HAP-1 (cell line): ENCODE data around the gene PLA2G4C.

Source experiments
- DNase-seq, 2 experiments: peaks; one replicate each; pipeline ENCODE4 v3.0.0-alpha.2; 2016 to 2020; ENCODE audit warnings: low spot score in 2 of 2
- H3K27me3 ChIP-seq: fragments of 250-450 bp; sonication (Bioruptor Pico); 2 replicates; pipeline ENCODE4 v1.5.1; 2020; ENCODE audit warnings: low read depth, mild to moderate bottlenecking, moderate library complexity
- H3K36me3 ChIP-seq: fragments of 250-450 bp; sonication (Bioruptor Pico); replicated peaks from 2 replicates; pipeline ENCODE4 v1.5.1; 2020; ENCODE audit warnings: mild to moderate bottlenecking
- H3K4me1 ChIP-seq: fragments of 250-450 bp; sonication (Bioruptor Pico); 2 replicates; pipeline ENCODE4 v1.5.1; 2020; ENCODE audit warnings: mild to moderate bottlenecking
- H3K4me3 ChIP-seq: fragments of 250-450 bp; sonication (Bioruptor Pico); 2 replicates; pipeline ENCODE4 v1.5.1; 2020; ENCODE audit warnings: mild to moderate bottlenecking, moderate library complexity
- H3K9me3 ChIP-seq: fragments of 250-450 bp; sonication (Bioruptor Pico); 2 replicates; pipeline ENCODE4 v1.5.1; 2020; ENCODE audit warnings: mild to moderate bottlenecking, moderate library complexity
- in situ Hi-C: fragments of 300-500 bp; cut with MboI; formaldehyde crosslinking; loops from 3 replicates; pipeline ENCODE4 v1.14.3; 2020; ENCODE audit warnings: low sequenced_read_pairs, inconsistent platforms, mixed read lengths

Gene PLA2G4C

GRCh38 chr19:48110350-48110966, at the start of gene PLA2G4C:
PLA2G4C (minus strand) TSS chr19:48110817; CDS start chr19:48106529, 4,288 bp downstream.
- Histone ChIP-seq H3K4me3 (peak within 1 kb of the TSS; percentile 30), H3K9me3 (no peaks in the 10 kb centered on the region), H3K4me1 (peaks cover 12% of the 10 kb centered on the region), H3K27me3 (no peaks in the 10 kb centered on the region), H3K36me3 (peaks cover 7% of the 10 kb centered on the region)
- in situ Hi-C loops = no loop called here
- DNase-seq = peak; percentile 73 to 93

DNA sequence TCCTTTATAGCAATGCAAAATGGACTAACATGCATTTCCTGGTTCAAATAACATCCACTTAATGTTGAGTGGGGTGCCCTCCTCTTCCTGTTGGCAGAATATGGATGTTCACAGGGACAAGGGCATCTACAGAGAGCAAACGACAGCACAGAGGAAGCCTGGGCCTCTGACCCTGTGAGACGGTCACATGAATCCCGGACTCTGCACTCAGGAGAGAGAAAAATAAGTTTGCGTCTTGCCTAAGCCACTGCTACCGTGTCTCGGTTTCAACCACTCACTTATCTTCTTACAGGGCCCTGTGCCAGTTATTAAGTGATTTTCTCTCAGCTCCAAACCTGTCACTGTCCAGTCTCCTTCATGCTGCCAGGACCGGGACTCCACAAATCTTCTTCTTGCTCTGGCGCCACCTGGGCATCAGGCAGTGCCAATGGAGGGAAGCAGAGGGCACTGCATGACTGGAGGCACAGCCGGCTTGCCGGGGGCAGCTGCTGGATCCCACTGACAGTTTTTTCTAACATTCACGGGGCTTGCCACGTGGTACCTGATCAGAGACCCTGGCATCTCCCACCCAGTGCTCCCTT, 47.7 kb upstream of the PLA2G4C start:
- DNase-seq = no peak
- Histone ChIP-seq H3K9me3 (no peaks in the 10 kb centered on the region), H3K27me3 (no peaks in the 10 kb centered on the region), H3K4me3 (no peak overlapping the region), H3K36me3 (peaks cover 34% of the 10 kb centered on the region), H3K4me1 (no peaks in the 10 kb centered on the region)
- in situ Hi-C loops = no loop called here

DNA sequence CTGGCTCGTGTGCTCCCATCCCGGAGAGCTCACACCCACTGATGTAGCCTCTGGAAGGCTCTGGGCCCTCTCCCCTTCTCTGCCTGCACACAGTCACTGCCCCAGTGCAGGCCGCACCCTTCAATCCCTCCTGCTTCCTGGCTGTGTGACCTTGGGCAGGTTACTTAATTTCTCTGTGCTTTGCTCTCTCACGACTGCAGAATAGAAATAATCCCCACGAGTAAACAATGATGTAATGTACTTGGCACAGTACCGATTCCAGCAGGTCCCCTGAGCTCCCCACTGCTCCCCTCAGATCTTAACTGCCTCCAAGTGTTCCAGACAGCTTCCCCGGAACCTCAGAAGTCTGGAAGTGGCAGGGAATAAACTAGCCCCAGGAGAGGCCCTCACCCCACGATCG, 43.4 kb upstream of the PLA2G4C start:
- Histone ChIP-seq H3K4me3 (no peak overlapping the region), H3K27me3 (no peaks in the 10 kb centered on the region), H3K36me3 (peaks cover 58% of the 10 kb centered on the region), H3K4me1 (no peaks in the 10 kb centered on the region), H3K9me3 (no peaks in the 10 kb centered on the region)
- DNase-seq = no peak
- in situ Hi-C loops = no loop called here

DNA sequence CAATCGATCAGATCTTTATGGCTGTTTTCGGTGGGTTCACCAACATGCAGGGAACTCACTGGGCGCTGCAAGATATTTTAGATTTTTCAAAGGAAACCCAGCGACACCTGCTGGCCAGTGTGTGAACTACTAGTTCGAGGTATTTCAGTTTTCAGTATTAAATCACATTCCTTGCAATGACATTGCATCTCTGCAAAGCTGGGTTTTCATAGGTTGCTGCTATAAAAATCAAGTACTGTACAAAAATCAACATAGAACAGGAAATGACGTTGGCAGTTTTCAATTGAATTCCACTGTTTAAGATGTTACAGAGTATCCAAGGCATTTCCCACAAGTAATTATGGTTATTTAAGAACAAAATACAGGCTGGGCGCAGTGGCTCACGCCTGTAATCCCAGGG, 41.9 kb upstream of the PLA2G4C start:
- peaks cover 48% of the 10 kb centered on the region for H3K36me3 ChIP-seq
- in situ Hi-C loops = no loop called here
- H3K27me3 ChIP-seq = no peaks in the 10 kb centered on the region
- no peak overlapping the region for H3K4me3 ChIP-seq
- peak; percentile 68 to 74 for DNase-seq
- H3K9me3 ChIP-seq = no peaks in the 10 kb centered on the region
- H3K4me1 ChIP-seq = no peaks in the 10 kb centered on the region

DNA sequence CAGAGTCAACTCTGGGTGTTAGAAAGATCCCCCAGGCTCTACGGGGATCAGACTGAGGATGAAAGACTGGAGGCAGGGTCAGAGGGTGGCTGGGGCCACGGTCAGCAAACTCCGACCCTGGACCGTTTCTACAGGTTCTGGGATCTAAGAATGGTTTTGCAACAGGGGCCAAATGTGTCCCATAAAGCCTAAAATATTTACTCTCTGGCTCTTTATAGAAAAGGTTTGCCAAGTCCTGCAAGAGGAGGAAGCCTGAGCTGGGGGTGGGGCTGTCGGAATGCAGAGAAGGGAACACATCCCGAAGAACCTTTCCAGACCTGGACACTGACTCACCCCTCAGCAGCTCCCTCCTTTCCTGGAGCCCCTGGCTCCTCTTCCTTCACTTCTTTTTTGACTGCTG, 38.8 kb upstream of the PLA2G4C start:
- in situ Hi-C loops = no loop called here
- Histone ChIP-seq H3K4me1 (no peaks in the 10 kb centered on the region), H3K27me3 (no peaks in the 10 kb centered on the region), H3K36me3 (peaks cover 42% of the 10 kb centered on the region), H3K9me3 (no peaks in the 10 kb centered on the region), H3K4me3 (no peak overlapping the region)
- DNase-seq = no peak

- Histone ChIP-seq H3K27me3 (no peaks in the 10 kb centered on the region), H3K4me3 (no peak overlapping the region), H3K9me3 (no peaks in the 10 kb centered on the region), H3K36me3 (peaks cover 42% of the 10 kb centered on the region), H3K4me1 (no peaks in the 10 kb centered on the region)
- in situ Hi-C loops = no loop called here
- DNase-seq = no peak
Measured at GRCh38 chr19:48148576-48148975, 38.0 kb upstream of the PLA2G4C start.

DNA sequence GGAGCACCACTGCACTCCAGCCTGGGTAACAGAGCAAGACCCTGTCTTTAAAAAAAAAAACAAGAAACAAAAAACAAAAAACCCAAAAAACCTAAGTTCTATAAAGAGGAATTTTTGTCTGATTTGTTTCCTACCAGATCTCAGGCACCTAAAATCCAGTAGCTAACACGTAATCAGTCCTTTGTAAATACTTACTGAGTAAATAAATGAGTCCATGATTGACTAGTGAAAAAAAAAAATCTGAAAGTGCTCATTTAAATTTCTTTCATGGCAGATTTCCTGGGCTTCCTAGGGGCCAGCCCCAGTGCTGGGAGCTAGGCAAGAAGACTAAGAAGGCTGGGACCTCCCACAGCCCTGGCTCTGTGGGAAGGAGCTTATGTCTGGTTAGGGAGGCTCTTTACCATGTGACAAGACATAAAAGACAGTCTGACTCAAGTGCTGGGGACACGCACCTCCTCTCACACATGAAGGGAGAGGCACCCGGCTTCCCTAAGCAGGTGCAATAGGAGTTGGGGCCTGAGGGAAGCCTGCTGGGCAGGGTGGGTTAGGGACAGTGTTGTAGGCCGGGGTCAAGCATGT, 37.1 kb upstream of the PLA2G4C start:
- Histone ChIP-seq H3K9me3 (no peaks in the 10 kb centered on the region), H3K4me1 (no peaks in the 10 kb centered on the region), H3K4me3 (no peak overlapping the region), H3K36me3 (peaks cover 46% of the 10 kb centered on the region), H3K27me3 (no peaks in the 10 kb centered on the region)
- in situ Hi-C loops = no loop called here
- DNase-seq = no peak

DNA sequence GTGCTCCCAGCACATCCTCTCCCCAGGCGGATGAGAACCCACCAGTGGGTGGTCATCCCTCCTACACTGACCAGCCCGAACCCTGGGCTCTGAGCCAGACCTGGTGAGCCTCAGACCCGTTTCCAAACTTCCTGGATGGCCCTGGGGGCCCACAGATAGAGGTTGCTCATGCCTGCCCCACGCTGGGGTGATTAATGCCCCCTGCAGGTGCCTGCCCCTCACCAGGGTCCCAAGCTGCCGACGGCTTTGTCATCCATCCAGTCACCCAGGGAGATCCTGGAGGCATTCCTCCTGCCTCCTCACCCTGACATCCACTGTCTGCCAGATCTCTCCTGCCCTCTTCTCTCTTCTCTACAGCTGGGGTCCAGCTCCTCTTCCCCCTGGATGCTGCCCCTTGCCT, 28.4 kb upstream of the PLA2G4C start:
- Histone ChIP-seq H3K36me3 (peaks cover 16% of the 10 kb centered on the region), H3K4me3 (no peak overlapping the region), H3K27me3 (no peaks in the 10 kb centered on the region), H3K9me3 (no peaks in the 10 kb centered on the region), H3K4me1 (no peaks in the 10 kb centered on the region)
- in situ Hi-C loops = no loop called here
- no peak for DNase-seq

DNA sequence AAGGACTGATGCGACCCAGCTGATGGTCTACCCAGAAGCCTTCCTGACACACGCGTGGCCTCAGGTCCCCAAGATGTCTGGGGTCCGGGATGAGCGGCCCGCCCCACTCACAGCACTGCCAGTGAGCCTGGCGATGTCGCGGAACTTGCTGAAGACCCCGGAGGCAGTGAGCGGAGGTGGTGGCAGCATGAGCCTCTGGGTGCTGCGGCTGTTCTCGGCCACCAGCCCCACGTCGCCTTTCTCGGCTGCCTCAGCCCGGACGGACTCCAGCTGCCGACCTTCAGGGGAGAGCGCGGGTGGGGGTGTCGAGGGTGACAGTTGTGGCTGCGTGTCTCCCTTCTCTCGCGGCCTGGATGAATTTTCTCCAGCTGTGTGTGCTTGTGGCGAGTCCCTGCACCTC, 26.8 kb upstream of the PLA2G4C start:
- no peaks in the 10 kb centered on the region for H3K4me1 ChIP-seq
- no peaks in the 10 kb centered on the region for H3K27me3 ChIP-seq
- in situ Hi-C loops = no loop called here
- H3K36me3 ChIP-seq = peaks cover 12% of the 10 kb centered on the region
- no peak overlapping the region for H3K4me3 ChIP-seq
- H3K9me3 ChIP-seq = no peaks in the 10 kb centered on the region
- DNase-seq = no peak

GRCh38 chr19:48136547-48136946, 25.9 kb upstream of the PLA2G4C start:
- no peaks in the 10 kb centered on the region for H3K4me1 ChIP-seq
- H3K4me3 ChIP-seq = no peak overlapping the region
- no peak for DNase-seq
- H3K36me3 ChIP-seq = peaks cover 16% of the 10 kb centered on the region
- in situ Hi-C loops = no loop called here
- H3K27me3 ChIP-seq = no peaks in the 10 kb centered on the region
- no peaks in the 10 kb centered on the region for H3K9me3 ChIP-seq

GRCh38 chr19:48135411-48135810, 24.8 kb upstream of the PLA2G4C start:
- Histone ChIP-seq H3K4me3 (no peak overlapping the region), H3K36me3 (peaks cover 26% of the 10 kb centered on the region), H3K4me1 (no peaks in the 10 kb centered on the region), H3K27me3 (no peaks in the 10 kb centered on the region), H3K9me3 (no peaks in the 10 kb centered on the region)
- in situ Hi-C loops = no loop called here
- DNase-seq = peak in 1 of 2 experiments; percentile 52

- Histone ChIP-seq H3K9me3 (no peaks in the 10 kb centered on the region), H3K27me3 (no peaks in the 10 kb centered on the region), H3K4me3 (no peak overlapping the region), H3K4me1 (no peaks in the 10 kb centered on the region), H3K36me3 (peaks cover 33% of the 10 kb centered on the region)
- in situ Hi-C loops = no loop called here
- DNase-seq = no peak
Measured at GRCh38 chr19:48133094-48133493, 22.5 kb upstream of the PLA2G4C start.

DNA sequence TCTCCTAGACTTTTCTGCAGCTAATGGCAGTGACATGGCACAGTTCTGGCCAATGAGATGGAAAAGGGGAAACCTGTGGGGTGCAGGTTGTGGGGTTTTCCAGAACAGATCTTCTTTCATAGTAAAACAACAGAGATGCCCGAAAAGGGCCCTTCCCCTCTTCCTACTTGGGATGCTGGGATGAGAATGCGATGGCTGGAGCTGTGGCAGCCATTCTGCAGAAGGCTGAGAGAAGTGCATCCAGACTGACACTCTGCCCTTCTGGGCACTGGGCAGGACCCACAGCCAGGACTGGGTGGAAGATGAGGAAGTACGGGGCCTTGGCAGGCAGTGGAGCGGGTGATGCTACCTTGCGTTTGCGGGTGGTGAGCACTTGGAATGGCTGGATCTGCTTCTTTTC, 16.9 kb upstream of the PLA2G4C start:
- Histone ChIP-seq H3K27me3 (no peaks in the 10 kb centered on the region), H3K4me3 (no peak overlapping the region), H3K9me3 (no peaks in the 10 kb centered on the region), H3K4me1 (peaks cover 6% of the 10 kb centered on the region), H3K36me3 (peaks cover 60% of the 10 kb centered on the region)
- DNase-seq = no peak
- in situ Hi-C loops = no loop called here

GRCh38 chr19:48123907-48124651, 13.5 kb upstream of the PLA2G4C start:
- in situ Hi-C loops = no loop called here
- Histone ChIP-seq H3K4me1 (peaks cover 6% of the 10 kb centered on the region), H3K27me3 (no peaks in the 10 kb centered on the region), H3K36me3 (peaks cover 65% of the 10 kb centered on the region), H3K9me3 (no peaks in the 10 kb centered on the region), H3K4me3 (no peak overlapping the region)
- peak; percentile 85 to 88 for DNase-seq
